ENCODE data around the gene FAM210A.

DNA sequence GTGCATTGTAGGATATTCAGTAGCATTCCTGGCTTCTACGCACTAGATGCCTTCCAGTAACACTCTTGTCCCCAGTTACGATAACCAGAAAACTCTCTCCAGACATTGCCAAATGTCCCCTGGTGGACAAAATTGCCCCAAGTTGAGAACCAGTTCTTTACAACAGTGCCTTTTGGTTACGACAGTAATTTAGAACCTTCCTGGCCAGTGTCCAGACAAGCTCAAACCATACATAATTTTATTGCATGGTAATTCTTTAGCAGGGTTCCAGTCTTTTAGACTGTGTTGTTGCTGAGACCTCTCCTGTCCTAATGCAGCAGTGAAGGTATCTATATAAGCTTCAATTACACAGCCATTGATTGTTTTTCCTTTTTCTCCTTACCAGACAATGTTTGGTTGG, 20.3 kb upstream of the FAM210A start:
- no peak for TF ChIP-seq ZNF274 (IDR thresholded peaks at IDR 0.05; ENCODE audit: low read depth, low read length)
- no peak for TF ChIP-seq YY1 (IDR thresholded peaks at IDR 0.05; ENCODE audit: insufficient read depth, insufficient read length)
- TF ChIP-seq SUZ12 (IDR thresholded peaks at IDR 0.05; ENCODE audit: extremely low read depth, insufficient read depth, insufficient read length) = no peak

Data from NT2/D1 (cell line).